Measurements from ENCODE around the gene MGAM2. TPM values are rescaled to one million over a fixed set of nuclear protein-coding genes. Genes with fewer than 3 reads are reported as not detected.

MGAM2 gene
- total RNA-seq, 4 donors from 2014 or later, result 0.16 to 0.51 (median 0.38) TPM; not detected in 1

GRCh38 chr7:142089035-142089434 lies 22.5 kb upstream of the MGAM2 start:
- TF ChIP-seq, protein P1, sequence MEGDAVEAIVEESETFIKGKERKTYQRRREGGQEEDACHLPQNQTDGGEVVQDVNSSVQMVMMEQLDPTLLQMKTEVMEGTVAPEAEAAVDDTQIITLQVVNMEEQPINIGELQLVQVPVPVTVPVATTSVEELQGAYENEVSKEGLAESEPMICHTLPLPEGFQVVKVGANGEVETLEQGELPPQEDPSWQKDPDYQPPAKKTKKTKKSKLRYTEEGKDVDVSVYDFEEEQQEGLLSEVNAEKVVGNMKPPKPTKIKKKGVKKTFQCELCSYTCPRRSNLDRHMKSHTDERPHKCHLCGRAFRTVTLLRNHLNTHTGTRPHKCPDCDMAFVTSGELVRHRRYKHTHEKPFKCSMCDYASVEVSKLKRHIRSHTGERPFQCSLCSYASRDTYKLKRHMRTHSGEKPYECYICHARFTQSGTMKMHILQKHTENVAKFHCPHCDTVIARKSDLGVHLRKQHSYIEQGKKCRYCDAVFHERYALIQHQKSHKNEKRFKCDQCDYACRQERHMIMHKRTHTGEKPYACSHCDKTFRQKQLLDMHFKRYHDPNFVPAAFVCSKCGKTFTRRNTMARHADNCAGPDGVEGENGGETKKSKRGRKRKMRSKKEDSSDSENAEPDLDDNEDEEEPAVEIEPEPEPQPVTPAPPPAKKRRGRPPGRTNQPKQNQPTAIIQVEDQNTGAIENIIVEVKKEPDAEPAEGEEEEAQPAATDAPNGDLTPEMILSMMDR (IDR thresholded peaks at IDR 0.05; ENCODE audit: low read depth), result no peak

DNA sequence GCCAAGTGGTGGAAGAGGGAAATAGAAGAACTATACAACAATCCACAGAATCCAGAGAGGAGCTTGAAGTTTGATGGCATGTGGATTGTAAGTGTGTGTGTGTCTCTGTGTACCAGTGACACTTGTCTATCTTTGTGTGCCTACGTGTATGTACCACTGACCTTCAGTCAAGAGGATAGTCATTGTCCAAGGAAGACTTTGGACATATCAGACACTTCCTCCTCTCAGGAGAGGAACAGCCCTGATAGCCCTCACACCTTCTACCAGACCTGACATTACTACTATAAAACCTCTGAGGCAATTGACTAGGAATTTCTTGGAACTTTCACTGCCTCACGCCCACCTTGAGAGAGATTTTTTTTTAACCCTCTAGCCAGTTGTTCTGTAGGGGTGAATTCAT lies 19.6 kb upstream of the MGAM2 start:
- TF ChIP-seq, protein P1 (IDR thresholded peaks at IDR 0.05; ENCODE audit: low read depth), result no peak

DNA sequence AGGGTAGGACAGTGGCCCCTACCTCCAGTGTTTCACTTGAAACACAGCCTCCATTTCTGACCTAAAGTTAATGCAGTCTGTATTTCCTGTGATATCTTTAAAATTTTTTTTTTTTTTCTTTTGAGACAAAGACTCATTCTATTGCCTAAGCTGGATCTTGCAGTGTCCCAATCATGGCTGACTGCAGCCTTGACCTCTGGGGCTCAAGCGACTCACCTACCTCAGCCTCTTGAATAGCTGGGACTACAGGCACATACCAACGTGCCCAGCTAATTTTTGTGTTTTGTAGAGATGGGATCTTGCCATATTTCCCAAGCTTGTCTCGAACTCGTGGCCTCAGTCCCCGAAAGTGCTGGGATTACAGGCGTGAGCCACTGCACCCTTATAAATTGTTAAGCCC lies 16.7 kb upstream of the MGAM2 start:
- TF ChIP-seq, protein P1 (IDR thresholded peaks at IDR 0.05; ENCODE audit: low read depth), result no peak

DNA sequence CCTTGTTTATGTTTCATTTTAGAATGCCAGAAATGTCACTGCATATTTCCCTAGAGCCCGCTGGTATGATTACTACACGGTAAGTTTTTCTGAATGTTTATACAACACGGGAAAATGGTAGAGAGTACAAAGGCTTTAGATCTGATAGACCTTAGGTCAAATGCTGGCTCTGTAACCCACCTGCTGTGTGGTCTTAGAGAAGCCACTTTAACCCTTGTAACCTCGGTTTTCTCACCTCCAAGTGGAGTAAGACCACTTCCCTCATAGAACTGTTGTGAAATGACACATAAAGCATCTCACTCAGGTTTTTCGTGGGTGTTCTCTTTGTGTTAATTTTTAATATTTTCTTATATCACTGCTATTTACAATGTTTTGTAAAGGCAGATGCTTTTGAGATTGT lies 13.9 kb upstream of the MGAM2 start:
- TF ChIP-seq, protein P1 (IDR thresholded peaks at IDR 0.05; ENCODE audit: low read depth), result no peak

DNA sequence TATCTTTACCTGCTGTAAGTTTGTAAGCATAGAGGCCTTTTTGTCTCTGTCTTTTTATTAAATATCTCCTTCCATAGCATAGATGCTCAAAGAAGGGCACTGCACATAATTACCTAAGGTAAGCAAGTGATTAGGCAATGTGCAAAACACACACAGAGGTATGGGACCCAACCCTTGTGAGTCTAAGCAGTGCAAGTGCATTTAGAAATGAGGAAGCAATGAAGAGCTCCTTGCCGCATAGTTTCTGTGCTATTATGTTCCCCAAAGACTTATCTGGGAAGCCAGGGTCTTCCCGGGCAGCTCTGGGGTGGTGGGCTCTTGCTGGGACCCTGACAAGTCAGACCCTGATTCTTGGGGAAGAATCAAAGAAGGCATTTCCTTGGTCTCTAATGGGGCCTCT lies 13.5 kb upstream of the MGAM2 start:
- TF ChIP-seq, protein P1 (IDR thresholded peaks at IDR 0.05; ENCODE audit: low read depth), result no peak

- TF ChIP-seq, protein P1 (IDR thresholded peaks at IDR 0.05; ENCODE audit: low read depth), result no peak
Observed at GRCh38 chr7:142100634-142101033, 10.9 kb upstream of the MGAM2 start.

DNA sequence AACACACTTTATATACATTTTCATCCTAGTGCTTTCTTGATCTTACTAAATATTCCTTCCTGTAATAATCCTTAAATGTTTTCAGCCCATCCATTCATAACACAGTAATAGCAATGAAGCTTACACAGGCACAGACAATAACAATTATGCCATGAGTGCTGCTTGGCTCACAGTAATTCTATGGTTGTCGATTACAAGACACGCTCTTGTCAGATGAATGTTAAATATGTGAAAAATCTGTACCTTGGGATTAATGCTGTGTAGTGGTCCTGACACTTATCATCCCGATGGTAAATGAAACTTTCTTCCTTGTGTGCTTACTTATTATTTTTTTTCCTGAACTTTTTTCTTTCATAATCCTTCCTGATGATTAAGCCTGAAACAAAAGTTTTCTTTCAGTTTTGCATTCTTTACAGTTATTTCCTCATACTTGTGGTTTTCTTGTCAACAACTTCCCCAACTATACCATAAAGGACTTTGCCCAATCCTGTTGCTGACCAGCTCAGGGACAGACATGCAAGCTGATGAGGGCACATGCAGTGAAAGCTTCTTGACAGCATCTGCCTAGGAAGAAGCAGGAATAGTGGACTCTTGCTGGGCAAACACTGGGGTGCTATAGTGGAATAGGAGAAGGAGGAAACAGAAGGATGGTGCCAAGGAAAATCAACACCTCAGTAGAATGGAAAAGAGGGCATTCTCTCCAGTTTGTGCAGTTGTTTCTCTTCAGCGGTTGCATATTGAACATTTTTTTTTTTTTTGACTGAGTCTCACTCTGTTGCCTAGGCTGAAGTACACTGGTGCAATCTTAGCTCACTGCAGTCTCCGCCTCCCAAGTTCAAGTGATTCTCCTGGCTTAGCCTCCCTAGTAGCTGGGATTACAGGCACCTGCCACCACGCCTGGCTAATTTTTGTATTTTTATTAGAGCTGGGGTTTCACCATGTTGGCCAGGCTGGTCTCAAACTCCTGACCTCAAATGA lies 6.7 kb upstream of the MGAM2 start:
- TF ChIP-seq, protein P1 (IDR thresholded peaks at IDR 0.05; ENCODE audit: low read depth), result no peak

Data from subcutaneous adipose tissue (tissue), 4 donors.